GM18520 (cell line): Measurements from ENCODE around the gene CPNE2.

ENCODE experiments used
- ATAC-seq: cut with Tn5 transposase; IDR thresholded peaks from one replicate; pipeline ENCODE4 v1.9.1; 2021; ENCODE audit not compliant: unreplicated experiment

The CPNE2 gene

GRCh38 chr16:57191056-57191571 lies 98.7 kb downstream of the CPNE2 start:
- no peak for ATAC-seq

- no peak for ATAC-seq
These were observed 99.8 kb downstream of the CPNE2 start for GRCh38 chr16:57192146-57192545.

DNA sequence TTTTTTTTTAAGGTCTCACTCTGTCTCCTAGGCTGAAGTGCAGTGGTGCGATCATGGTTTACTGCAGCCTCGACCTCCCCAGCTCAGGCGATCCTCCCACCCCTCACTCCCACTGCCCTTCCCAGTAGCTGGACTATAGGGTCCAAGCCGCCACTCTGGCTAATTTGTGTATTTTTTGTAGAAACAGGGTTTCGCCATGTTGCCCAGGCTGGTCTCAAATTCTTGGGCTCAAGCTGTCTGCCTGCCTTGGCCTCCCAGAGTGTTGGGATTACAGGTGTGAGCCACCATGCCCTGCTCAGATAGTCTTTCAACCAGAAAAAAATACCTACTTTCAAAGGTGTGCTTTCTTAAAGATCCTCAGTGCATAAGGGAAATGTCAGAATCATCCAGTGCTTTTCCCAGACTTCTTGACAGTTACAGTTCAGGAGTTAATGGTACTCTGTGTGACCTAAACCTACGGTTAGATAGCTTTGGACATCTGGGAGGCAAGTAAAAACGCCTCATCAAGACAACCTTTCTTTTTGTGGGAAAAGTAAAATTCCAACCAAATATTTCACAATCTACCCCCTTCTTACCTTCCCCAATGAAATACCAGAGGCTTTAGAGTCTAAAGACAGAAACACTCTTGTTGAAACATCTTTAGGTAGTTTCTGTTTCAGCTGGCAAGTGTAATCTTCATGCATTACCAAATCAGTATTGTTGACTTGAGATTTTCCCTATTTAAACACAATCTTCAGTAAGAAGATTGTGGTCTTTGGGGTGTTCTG lies 100.5 kb downstream of the CPNE2 start:
- no peak for ATAC-seq

DNA sequence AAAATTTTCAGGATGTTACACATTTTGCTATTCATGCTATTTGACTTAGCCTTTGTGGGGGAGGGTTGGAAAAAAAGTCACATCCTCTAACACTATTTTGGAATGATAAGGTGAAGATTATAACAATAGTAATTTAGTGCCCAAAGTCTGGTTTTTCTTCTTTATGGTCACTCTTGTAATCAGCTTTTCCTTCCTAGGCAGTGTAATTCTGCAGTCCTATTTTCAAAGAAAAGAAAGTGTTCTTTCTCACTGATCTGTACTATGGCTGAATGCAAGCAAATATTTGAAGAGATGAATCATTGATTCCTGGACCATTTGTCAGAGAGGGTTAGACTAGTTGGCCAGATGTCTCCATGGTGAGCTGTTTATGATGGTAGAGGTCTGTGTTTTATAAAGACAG lies 102.1 kb downstream of the CPNE2 start:
- no peak for ATAC-seq

- ATAC-seq: no peak
These were observed 103.9 kb downstream of the CPNE2 start for GRCh38 chr16:57196286-57196685.

GRCh38 chr16:57196753-57197152 lies 104.4 kb downstream of the CPNE2 start:
- ATAC-seq: no peak
